CD4-positive, alpha-beta T cell treated with Interleukin-15 for 1 hour (primary cell): ENCODE results near the gene SLC35D1.
"Not testable (repeated sequence)": the region's sequence is repeated elsewhere in the genome, so short reads cannot be mapped to it uniquely, and the experiment has no call there.

Experiments
- DNase-seq: peaks from one replicate; pipeline ENCODE4 v3.0.0-alpha.2; 2020

SLC35D1 gene

GRCh38 chr1:66982561-66983260 is 71.2 kb downstream of the SLC35D1 start:
- DNase-seq, result no peak

DNA sequence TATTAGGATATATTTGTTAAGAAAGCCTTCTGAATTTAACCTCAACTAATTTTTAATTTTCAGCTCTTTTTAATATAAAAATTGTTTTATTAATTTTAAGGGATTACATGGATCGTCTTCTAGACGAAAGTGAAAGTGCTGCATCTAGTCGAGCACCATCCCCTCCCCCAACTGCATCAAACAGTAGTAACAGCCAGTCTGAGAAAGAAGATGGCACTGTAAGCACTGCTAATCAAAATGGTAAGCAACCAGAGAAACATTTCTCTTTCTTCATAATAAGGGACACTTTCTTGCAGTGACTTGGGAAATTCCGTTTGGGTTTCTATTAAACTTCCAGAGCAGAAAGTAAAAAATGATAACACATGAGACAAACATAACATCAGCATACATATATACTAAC is 72.3 kb downstream of the SLC35D1 start:
- DNase-seq, result peak; percentile 47

GRCh38 chr1:66980745-66981367 is 73.1 kb downstream of the SLC35D1 start:
- no peak for DNase-seq

- DNase-seq, result not testable (repeated sequence)
Observed at GRCh38 chr1:66979621-66980020, 74.3 kb downstream of the SLC35D1 start.

DNA sequence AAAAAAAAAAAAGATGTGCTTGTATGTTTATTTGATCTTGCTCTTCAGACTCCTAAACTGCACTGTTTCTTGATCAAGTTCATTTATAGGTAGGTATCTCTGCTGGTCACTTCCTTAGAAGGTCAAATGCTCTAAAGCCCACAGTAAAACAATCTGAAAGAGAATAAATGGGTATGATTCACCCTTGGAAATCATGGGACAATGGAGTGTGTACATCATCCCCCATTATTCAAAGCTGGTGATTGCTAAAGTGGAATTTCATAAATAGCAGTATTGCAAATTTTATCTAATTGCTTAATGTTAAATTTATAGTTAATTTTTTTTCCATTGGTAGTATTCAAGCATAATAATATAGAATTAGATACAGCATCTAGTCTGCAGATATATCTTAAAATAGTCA is 75.7 kb downstream of the SLC35D1 start:
- no peak for DNase-seq

- no peak for DNase-seq
Observed at GRCh38 chr1:66968574-66968973, 85.4 kb downstream of the SLC35D1 start.

DNA sequence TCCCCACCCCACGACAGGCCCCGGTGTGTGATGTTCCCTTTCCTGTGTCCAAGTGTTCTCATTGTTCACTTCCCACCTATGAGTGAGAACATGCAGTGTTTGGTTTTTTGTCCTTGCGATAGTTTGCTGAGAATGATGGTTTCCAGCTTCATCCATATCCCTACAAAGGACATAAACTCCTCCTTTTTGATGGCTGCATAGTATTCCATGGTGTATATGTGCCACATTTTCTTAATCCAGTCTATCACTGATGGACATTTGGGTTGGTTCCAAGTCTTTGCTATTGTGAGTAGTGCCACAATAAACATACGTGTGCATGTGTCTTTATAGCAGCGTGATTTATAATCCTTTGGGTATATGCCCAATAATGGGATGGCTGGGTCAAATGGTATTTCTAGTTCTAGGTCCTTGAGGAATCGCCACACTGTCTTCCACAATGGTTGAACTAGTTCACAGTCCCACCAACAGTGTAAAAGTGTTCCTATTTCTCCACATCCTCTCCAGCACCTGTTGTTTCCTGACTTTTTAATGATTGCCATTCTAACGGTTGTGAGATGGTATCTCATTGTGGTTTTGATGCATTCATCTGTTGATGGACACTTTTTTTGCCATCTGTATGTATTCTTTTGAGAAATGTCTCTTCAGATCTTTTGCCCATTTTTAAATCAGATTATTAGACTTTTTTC is 87.6 kb downstream of the SLC35D1 start:
- DNase-seq, result not testable (repeated sequence)

DNA sequence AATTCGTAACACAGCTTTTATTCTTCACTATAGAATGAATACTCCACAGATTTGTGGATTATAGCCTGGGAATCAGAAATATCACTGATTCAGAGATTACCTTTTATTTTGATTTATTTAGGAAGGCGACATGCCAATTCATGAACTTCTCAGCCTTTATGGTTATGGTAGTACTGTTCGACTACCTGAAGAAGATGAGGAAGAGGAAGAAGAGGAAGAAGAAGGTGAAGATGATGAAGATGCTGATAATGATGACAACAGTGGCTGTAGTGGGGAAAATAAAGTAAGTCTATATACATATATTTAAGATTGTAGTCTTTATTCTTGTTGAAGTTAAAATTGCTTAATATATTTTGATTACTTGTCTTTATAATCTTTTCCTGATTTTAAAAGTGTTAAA is 96.0 kb downstream of the SLC35D1 start:
- no peak for DNase-seq

GRCh38 chr1:66954208-66954607 is 99.7 kb downstream of the SLC35D1 start:
- no peak for DNase-seq

GRCh38 chr1:66951513-66951912 is 102.4 kb downstream of the SLC35D1 start:
- no peak for DNase-seq
